Prostate gland (tissue), 2 donors: Measurements from ENCODE around the gene BTBD10.

ENCODE experiments used
- POLR2AphosphoS5 ChIP-seq: sonication (generic); formaldehyde crosslinking; IDR thresholded peaks from one replicate; pipeline ENCODE4 v1.6.1; 2017; ENCODE audit warnings: antibody characterized with exemption
- TF ChIP-seq, protein P1 (sequence below), 4 experiments: fragments of 200-600 bp in 2 of 4; fragments of 450-650 bp in 2 of 4; sonication (generic) in 2 of 4; IDR thresholded peaks; 1 replicate in 3 of 4; 2 replicates in 1 of 4; pipeline ENCODE4 v1.5.1; 2016 to 2019; ENCODE audit warnings: antibody characterized with exemption in 4 of 4, mild to moderate bottlenecking in 2 of 4, moderate library complexity in 2 of 4

DNA sequence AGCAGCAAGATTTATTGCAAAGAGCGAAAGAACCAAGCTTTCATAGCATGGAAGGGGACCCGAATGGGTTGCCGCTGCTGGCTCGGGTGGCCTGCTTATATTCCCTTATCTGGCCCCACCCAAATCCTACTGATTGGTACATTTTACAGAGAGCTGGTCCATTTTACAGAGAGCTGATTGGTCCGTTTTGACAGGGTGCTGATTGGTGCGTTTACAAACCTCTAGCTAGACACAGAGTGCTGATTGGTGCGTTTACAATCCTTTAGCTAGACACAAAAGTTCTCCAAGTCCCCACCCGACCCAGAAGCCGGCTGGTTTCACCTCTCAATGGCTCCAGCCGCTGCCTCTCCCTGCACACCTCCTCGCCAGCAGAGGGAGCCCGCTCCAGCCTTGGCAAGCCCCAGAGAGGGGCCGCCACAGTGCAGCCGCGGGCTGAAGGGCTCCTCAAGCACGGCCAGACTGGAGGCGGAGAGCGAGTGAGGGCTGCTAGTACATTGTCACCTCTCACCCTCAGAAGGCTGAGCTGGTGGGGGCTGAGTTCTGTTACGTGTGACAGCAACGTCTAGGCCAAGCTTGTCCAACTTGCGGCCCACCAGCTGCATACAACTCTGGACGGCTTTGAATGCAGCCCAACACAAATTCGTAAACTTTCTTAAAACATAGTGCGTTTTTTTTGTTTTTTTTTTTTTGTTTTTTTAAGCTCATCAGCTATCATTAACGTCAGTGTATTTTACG is 24.1 kb upstream of the BTBD10 start:
- no peak for TF ChIP-seq POLR2AphosphoS5
- TF ChIP-seq, protein P1, sequence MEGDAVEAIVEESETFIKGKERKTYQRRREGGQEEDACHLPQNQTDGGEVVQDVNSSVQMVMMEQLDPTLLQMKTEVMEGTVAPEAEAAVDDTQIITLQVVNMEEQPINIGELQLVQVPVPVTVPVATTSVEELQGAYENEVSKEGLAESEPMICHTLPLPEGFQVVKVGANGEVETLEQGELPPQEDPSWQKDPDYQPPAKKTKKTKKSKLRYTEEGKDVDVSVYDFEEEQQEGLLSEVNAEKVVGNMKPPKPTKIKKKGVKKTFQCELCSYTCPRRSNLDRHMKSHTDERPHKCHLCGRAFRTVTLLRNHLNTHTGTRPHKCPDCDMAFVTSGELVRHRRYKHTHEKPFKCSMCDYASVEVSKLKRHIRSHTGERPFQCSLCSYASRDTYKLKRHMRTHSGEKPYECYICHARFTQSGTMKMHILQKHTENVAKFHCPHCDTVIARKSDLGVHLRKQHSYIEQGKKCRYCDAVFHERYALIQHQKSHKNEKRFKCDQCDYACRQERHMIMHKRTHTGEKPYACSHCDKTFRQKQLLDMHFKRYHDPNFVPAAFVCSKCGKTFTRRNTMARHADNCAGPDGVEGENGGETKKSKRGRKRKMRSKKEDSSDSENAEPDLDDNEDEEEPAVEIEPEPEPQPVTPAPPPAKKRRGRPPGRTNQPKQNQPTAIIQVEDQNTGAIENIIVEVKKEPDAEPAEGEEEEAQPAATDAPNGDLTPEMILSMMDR (IDR thresholded peaks at IDR 0.05) = no peak
